Fibroblast of mammary gland (primary cell): ENCODE results near the gene XCL1.

Source experiments
- DNase-seq: peaks from one replicate; pipeline ENCODE4 v3.0.0-alpha.2; 2010; ENCODE audit warnings: low read depth
- H3K4me3 ChIP-seq: 2 replicates; pipeline ENCODE4 v1.5.1; 2011; ENCODE audit warnings: low read depth, mild to moderate bottlenecking, low read length, moderate library complexity; ENCODE audit not compliant: control insufficient read depth
- CTCF ChIP-seq: conservative IDR thresholded peaks from 2 replicates; pipeline ENCODE4 v1.5.1; 2011; ENCODE audit warnings: low read depth, low read length, inconsistent platforms; ENCODE audit not compliant: control insufficient read depth, insufficient read depth

Gene XCL1

GRCh38 chr1:168626326-168626725 is 49.9 kb downstream of the XCL1 start:
- no peak for TF ChIP-seq CTCF
- DNase-seq = peak; percentile 16
- no peak overlapping the region for H3K4me3 ChIP-seq

- no peak overlapping the region for H3K4me3 ChIP-seq
- no peak for DNase-seq
- TF ChIP-seq CTCF = no peak
These were observed 51.0 kb downstream of the XCL1 start for GRCh38 chr1:168627370-168627769.

GRCh38 chr1:168628807-168629206 is 52.4 kb downstream of the XCL1 start:
- no peak overlapping the region for H3K4me3 ChIP-seq
- no peak for TF ChIP-seq CTCF
- peak; percentile 75 for DNase-seq

- TF ChIP-seq CTCF = no peak
- H3K4me3 ChIP-seq = no peak overlapping the region
- DNase-seq = peak; percentile 31
These were observed 53.1 kb downstream of the XCL1 start for GRCh38 chr1:168629466-168629865.
